NT2/D1 (cell line): ENCODE results near the gene GPRC5A.

Experiments used
- SUZ12 ChIP-seq: IDR thresholded peaks from 2 replicates; pipeline ENCODE4 v1.6.1; 2011; ENCODE audit not compliant: insufficient read length, insufficient read depth; ENCODE audit errors: extremely low read depth
- YY1 ChIP-seq: IDR thresholded peaks from 2 replicates; pipeline ENCODE4 v1.6.1; 2011; ENCODE audit not compliant: insufficient read length, insufficient read depth
- ZNF274 ChIP-seq: IDR thresholded peaks from 2 replicates; pipeline ENCODE4 v1.6.1; 2011; ENCODE audit warnings: mild to moderate bottlenecking, low read depth, low read length

DNA sequence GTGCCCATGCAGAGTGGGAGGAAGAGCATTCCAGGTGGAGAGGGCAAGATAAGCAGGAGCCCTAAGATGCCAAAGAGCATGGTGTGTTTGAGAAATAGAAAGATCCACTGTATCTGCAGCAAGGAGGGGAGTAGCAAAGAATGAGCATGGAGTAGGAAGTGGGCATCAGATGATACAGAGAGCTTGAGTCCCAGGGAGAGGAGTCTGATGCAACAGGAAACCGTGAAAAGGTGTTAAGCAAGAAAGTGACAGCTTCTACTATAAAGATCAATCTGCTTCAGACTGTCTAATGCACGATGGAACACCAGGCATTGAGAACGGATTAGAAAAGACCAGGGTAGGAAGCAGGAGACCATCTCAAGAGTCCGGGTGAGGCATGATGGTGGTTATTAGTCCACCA lies 72.9 kb downstream of the GPRC5A start:
- TF ChIP-seq ZNF274 (no peak), SUZ12 (no peak), YY1 (no peak)
